OCI-LY1 (cell line): Measurements from ENCODE around the gene LAMA5.

ENCODE experiments used
- CTCF ChIP-seq: fragments of 200-600 bp; sonication (generic), shearing (Covaris generic); IDR thresholded peaks from 2 replicates; pipeline ENCODE4 v1.5.1; 2017; ENCODE audit warnings: mild to moderate bottlenecking, antibody characterized with exemption, low read length, moderate library complexity, mixed read lengths
- EZH2 ChIP-seq: fragments of 200-600 bp; sonication (generic), shearing (Covaris generic); IDR thresholded peaks from 2 replicates; pipeline ENCODE4 v1.8.0; 2017; ENCODE audit warnings: borderline replicate concordance, mixed run types, mild to moderate bottlenecking, antibody characterized with exemption, low read length, moderate library complexity, mixed read lengths

GRCh38 chr20:62336329-62336728, 30.8 kb downstream of the LAMA5 start:
- no peak for TF ChIP-seq EZH2
- TF ChIP-seq CTCF = no peak
